Epithelial cell of proximal tubule (primary cell): ENCODE data around the gene AGR2. TPM values are rescaled to one million over a fixed set of nuclear protein-coding genes. Genes with fewer than 3 reads are reported as not detected.

Source experiments
- DNase-seq: peaks from one replicate; pipeline ENCODE4 v3.0.0-alpha.2; 2011; ENCODE audit warnings: low read depth
- H3K4me3 ChIP-seq: 2 replicates; pipeline ENCODE4 v1.5.1; 2011; ENCODE audit warnings: low read depth, mild to moderate bottlenecking, low read length
- total RNA-seq: library from RNA; depleted of rRNA; stranded (reverse); fragments of >200 nt; gene quantifications from 2 replicates; pipeline ENCODE4 v1.2.3, GENCODE V29; 2015
- TF ChIP-seq, protein P1 (sequence below): conservative IDR thresholded peaks from 2 replicates; pipeline ENCODE4 v1.5.1; 2012; ENCODE audit warnings: low read depth, mild to moderate bottlenecking, low read length

Gene AGR2
- total RNA-seq, 1 donor from 2014 or later = 11.9 TPM

DNA sequence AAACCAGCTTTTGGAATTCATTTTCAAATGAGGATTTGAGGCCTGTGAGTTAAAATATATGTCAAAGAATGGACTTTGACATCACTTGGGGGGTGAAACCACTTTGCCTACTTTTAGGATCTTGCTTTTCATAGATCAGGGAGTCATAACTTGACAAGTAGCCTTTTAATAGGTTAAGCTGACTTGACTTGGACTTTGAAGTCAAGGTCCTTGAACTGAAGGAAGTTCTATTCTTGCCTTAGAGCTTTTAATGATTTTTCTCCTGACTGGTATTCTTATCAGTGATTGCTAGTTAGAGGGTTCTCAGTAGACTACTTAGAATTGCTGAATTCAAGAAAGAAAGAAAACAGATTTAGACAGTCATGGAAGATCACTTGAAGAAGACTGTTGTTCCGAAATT is 17.7 kb downstream of the AGR2 start:
- TF ChIP-seq, protein P1, sequence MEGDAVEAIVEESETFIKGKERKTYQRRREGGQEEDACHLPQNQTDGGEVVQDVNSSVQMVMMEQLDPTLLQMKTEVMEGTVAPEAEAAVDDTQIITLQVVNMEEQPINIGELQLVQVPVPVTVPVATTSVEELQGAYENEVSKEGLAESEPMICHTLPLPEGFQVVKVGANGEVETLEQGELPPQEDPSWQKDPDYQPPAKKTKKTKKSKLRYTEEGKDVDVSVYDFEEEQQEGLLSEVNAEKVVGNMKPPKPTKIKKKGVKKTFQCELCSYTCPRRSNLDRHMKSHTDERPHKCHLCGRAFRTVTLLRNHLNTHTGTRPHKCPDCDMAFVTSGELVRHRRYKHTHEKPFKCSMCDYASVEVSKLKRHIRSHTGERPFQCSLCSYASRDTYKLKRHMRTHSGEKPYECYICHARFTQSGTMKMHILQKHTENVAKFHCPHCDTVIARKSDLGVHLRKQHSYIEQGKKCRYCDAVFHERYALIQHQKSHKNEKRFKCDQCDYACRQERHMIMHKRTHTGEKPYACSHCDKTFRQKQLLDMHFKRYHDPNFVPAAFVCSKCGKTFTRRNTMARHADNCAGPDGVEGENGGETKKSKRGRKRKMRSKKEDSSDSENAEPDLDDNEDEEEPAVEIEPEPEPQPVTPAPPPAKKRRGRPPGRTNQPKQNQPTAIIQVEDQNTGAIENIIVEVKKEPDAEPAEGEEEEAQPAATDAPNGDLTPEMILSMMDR = no peak
- H3K4me3 ChIP-seq = no peak overlapping the region
- no peak for DNase-seq

DNA sequence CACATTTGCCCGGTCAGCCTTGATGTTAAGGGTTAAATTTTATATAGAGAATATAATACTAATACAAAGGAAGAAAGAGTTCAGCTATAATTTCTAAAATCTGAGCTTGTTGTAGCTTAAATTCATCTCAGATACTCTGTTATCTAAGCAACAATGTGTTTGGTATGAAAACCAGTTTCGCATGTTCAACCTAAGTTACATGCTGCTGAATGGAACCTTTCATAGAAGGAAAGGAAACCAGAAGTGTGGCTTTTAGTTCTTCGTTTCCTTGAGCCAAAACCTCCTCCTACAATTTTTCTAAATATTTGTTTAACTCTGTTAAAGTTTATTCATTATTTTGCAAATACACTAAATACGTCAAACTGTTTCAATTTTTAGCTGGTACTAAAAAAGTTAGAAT is 18.5 kb downstream of the AGR2 start:
- TF ChIP-seq, protein P1 = no peak
- no peak for DNase-seq
- no peak overlapping the region for H3K4me3 ChIP-seq

DNA sequence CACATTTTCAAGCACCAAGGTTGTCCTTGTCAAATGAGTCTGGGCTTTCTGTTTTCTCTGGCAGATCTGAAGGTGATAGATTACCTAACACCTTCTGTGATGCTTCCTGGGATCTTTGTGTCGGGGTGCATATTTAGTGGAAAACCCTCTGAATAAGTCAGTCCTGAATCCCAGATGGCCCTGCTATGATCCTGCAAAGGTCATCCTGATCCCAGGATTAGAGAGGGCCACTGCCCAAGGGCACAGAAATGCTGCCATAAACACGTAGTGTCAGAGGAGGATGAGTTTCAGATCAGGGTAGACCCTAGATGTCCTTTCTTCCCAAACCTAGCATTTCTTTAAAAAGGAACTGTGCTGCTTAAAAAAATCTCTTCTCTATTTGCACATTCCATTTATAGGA is 19.0 kb downstream of the AGR2 start:
- DNase-seq = no peak
- TF ChIP-seq, protein P1 = no peak
- H3K4me3 ChIP-seq = no peak overlapping the region

DNA sequence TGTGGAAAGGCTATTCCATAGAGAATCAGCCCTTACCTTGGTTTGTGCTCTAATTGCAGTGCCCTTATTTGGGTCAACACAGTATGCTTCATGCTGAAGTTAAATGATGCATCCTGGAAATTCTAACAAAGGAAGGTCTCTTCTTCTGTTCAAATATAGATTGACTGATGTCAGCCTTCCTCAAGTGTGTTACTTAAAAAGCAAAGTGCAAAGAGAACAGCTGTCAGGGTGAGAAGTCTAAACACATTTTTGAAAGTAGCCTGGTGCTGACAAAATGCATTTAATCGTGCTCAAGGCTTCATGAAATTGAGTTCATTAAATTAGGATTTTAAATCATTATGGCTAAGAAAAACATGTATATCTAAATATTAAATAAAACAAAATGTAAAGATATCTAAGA is 19.5 kb downstream of the AGR2 start:
- H3K4me3 ChIP-seq = no peak overlapping the region
- no peak for DNase-seq
- TF ChIP-seq, protein P1 = no peak

DNA sequence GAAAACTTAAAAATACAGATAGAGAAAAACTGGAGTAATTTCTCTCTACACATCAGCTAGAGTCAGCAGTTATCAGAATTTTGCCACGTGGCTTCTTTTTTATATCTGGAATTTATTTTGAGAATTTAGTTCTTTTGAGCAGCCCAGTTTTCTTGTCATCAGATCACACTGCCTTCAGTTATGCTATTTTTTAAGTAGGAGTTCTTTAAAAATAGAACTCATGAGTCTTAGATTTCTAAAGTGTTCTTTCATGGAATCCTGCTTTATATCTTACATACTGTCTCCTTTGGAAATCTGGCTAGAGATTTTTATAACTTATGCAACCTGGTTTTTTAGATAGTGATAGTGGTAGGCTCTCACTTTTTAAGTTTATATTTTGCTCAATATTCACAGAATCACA is 24.2 kb downstream of the AGR2 start:
- no peak overlapping the region for H3K4me3 ChIP-seq
- no peak for DNase-seq
- TF ChIP-seq, protein P1 = no peak

DNA sequence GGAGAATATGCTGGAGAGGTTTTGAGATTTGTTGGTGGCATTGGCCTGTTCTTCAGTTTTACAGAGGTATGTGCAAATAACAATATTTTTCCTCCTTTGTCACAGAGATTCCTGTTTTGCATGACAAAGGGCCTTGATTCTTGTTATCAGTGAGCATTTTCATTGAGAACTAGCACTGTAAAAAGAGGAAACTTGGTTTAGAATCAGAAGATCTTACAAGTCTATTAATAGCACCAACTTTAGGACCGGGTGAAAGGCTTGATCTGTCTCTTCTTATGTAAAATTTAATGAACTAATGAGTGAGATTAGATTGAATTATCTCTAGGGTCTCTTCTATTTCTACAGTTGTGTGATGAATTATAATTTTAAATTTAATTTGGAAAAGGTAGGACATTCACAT is 25.7 kb downstream of the AGR2 start:
- no peak for DNase-seq
- TF ChIP-seq, protein P1 = no peak
- no peak overlapping the region for H3K4me3 ChIP-seq

DNA sequence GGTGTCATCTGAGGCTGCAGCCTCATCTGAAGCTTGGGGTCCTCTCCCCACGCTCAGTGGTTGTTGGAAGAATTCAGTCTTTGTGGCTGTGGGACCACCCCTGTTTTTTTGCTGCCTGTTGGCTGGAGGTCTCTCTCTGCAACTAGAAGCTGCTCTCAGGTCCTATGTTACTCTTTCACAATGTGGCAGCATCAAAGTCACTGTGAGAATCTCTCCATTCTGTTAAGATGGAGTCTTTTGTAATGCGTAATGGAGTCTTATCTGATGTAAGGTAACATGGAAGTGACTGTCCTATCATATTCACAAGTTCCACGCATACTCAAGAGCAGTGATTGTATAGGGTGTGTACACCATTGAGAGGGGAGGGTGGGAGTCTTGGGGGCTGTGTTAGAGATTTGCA is 26.3 kb downstream of the AGR2 start:
- TF ChIP-seq, protein P1 = no peak
- DNase-seq = no peak
- H3K4me3 ChIP-seq = no peak overlapping the region
